IMR-90 (cell line): ENCODE measurements around the gene PRRC2A. TPM values are rescaled to one million over a fixed set of nuclear protein-coding genes. Genes with fewer than 3 reads are reported as not detected.

Experiments used
- ATAC-seq: fragments of 200-7000 bp; cut with Tn5 transposase; 2 replicates; pipeline ENCODE4 v1.9.1; 2020; ENCODE audit warnings: low read depth, mild to moderate bottlenecking, moderate library complexity
- BruUV-seq: library from RNA; stranded (reverse); fragments of 400-500 nt; replicated peaks from 2 replicates; lab custom pipeline; 2021; lab: Mats Ljungman, UMichigan
- CTCF ChIA-PET: fragments of 300-600 bp; formaldehyde crosslinking; extraction: SDS; loops from one replicate; lab custom pipeline; 2021; ENCODE audit warnings: antibody characterized with exemption; lab: Yijun Ruan, JAX
- POLR2A ChIA-PET: fragments of 300-600 bp; sonication (Branson Sonifier 250); formaldehyde crosslinking; loops from one replicate; lab custom pipeline; 2022; ENCODE audit warnings: antibody characterized with exemption; ENCODE audit not compliant: unreplicated experiment; lab: Charles Lee
- DNase-seq: peaks from one replicate; pipeline ENCODE4 v3.0.0; 2013
- H2AFZ ChIP-seq: replicated peaks from 2 replicates; pipeline ENCODE3; 2013; ENCODE audit warnings: low read length, mild to moderate bottlenecking; ENCODE audit not compliant: poor library complexity
- H2AK5ac ChIP-seq: 2 replicates; pipeline ENCODE4 v1.6.1; 2013; ENCODE audit warnings: low read depth, low read length, inconsistent platforms
- H2AK9ac ChIP-seq: replicated peaks from 2 replicates; pipeline ENCODE3; 2013; ENCODE audit warnings: mild to moderate bottlenecking, low read depth, low read length, moderate library complexity; ENCODE audit not compliant: poor library complexity
- H2BK120ac ChIP-seq: 2 replicates; pipeline ENCODE4 v1.6.1; 2013; ENCODE audit warnings: low read depth, low read length, inconsistent platforms
- H2BK15ac ChIP-seq: 3 replicates; pipeline ENCODE4 v1.6.1; 2013; ENCODE audit warnings: low read depth, low read length, inconsistent platforms
- H2BK20ac ChIP-seq: 2 replicates; pipeline ENCODE4 v1.6.1; 2013; ENCODE audit warnings: low read depth, mild to moderate bottlenecking, inconsistent platforms, low read length, moderate library complexity
- H2BK5ac ChIP-seq: 2 replicates; pipeline ENCODE4 v1.6.1; 2013; ENCODE audit warnings: mild to moderate bottlenecking, low read depth, low read length, inconsistent platforms; ENCODE audit not compliant: poor library complexity, severe bottlenecking
- H3K14ac ChIP-seq: replicated peaks from 2 replicates; pipeline ENCODE4 v1.6.1; 2013; ENCODE audit warnings: low read depth, low read length, inconsistent platforms
- H3K18ac ChIP-seq: 2 replicates; pipeline ENCODE4 v1.6.1; 2013; ENCODE audit warnings: low read depth, low read length, control low read depth
- H3K23ac ChIP-seq: 2 replicates; pipeline ENCODE4 v1.6.1; 2013; ENCODE audit warnings: low read depth, low read length, inconsistent platforms
- H3K27ac ChIP-seq: 2 replicates; pipeline ENCODE4 v1.5.1; 2013; ENCODE audit warnings: mild to moderate bottlenecking, control low read depth, low read length; ENCODE audit not compliant: insufficient read depth
- H3K27me3 ChIP-seq: 2 replicates; pipeline ENCODE4 v1.6.1; 2013; ENCODE audit warnings: low read length; ENCODE audit not compliant: control insufficient read depth, insufficient read depth
- H3K36me3 ChIP-seq: 2 replicates; pipeline ENCODE4 v1.6.1; 2013; ENCODE audit warnings: low read length, mixed read lengths; ENCODE audit not compliant: control insufficient read depth, insufficient read depth
- H3K4ac ChIP-seq: 2 replicates; pipeline ENCODE4 v1.6.1; 2013; ENCODE audit warnings: low read depth, low read length, inconsistent platforms
- H3K4me1 ChIP-seq: 2 replicates; pipeline ENCODE4 v1.6.1; 2013; ENCODE audit warnings: low read length, mixed read lengths; ENCODE audit not compliant: control insufficient read depth, insufficient read depth
- H3K4me2 ChIP-seq: 2 replicates; pipeline ENCODE4 v1.6.1; 2013; ENCODE audit warnings: low read depth, mild to moderate bottlenecking, control low read depth, low read length, moderate library complexity
- H3K4me3 ChIP-seq: 2 replicates; pipeline ENCODE4 v1.5.1; 2013; ENCODE audit warnings: low read depth, mild to moderate bottlenecking, control low read depth, low read length, moderate library complexity; ENCODE audit not compliant: insufficient read depth
- H3K56ac ChIP-seq: 2 replicates; pipeline ENCODE4 v1.6.1; 2013; ENCODE audit warnings: low read length, inconsistent platforms; ENCODE audit not compliant: insufficient read depth; ENCODE audit errors: extremely low read depth
- H3K79me1 ChIP-seq, 2 experiments: 2 replicates each; pipeline ENCODE4 v1.6.1; 2013; ENCODE audit warnings: low read length in 2 of 2, inconsistent platforms in 1 of 2, low read depth in 1 of 2
- H3K9ac ChIP-seq: 2 replicates; pipeline ENCODE4 v1.6.1; 2013; ENCODE audit warnings: low read depth, low read length, control low read depth
- H3K9me1 ChIP-seq: 2 replicates; pipeline ENCODE4 v1.6.1; 2013; ENCODE audit warnings: low read length, inconsistent platforms; ENCODE audit not compliant: insufficient read depth
- H3K9me3 ChIP-seq: 2 replicates; pipeline ENCODE4 v1.6.1; 2013; ENCODE audit warnings: low read length; ENCODE audit not compliant: control insufficient read depth, insufficient read depth
- H4K20me1 ChIP-seq: 2 replicates; pipeline ENCODE4 v1.6.1; 2013; ENCODE audit warnings: low read length, inconsistent platforms; ENCODE audit not compliant: insufficient read depth
- H4K5ac ChIP-seq: 2 replicates; pipeline ENCODE4 v1.6.1; 2013; ENCODE audit warnings: mild to moderate bottlenecking, low read depth, low read length, control low read depth
- H4K8ac ChIP-seq, 2 experiments: 2 replicates each; pipeline ENCODE4 v1.6.1; 2013; ENCODE audit warnings: low read depth in 2 of 2, low read length in 2 of 2, control low read depth in 1 of 2, inconsistent platforms in 1 of 2
- H4K91ac ChIP-seq: 2 replicates; pipeline ENCODE4 v1.6.1; 2013; ENCODE audit warnings: low read depth, low read length, inconsistent platforms; ENCODE audit not compliant: insufficient read depth
- CEBPB ChIP-seq: IDR thresholded peaks from 2 replicates; pipeline ENCODE4 v1.6.1; 2012; ENCODE audit warnings: low read depth, low read length, improper control_type of control experiment
- CHD1 ChIP-seq: IDR thresholded peaks from 2 replicates; pipeline ENCODE4 v1.6.1; 2012; ENCODE audit warnings: low read depth, low read length, improper control_type of control experiment
- CTCF ChIP-seq: conservative IDR thresholded peaks from 2 replicates; pipeline ENCODE4 v1.5.1; 2012; ENCODE audit warnings: mild to moderate bottlenecking, low read depth, low read length, improper control_type of control experiment
- ELK1 ChIP-seq: fragments of 150-350 bp; IDR thresholded peaks from 2 replicates; pipeline ENCODE4 v1.6.1; 2016; ENCODE audit warnings: low read depth, mild to moderate bottlenecking, low read length, moderate library complexity, borderline replicate concordance
- MAFK ChIP-seq: IDR thresholded peaks from 2 replicates; pipeline ENCODE4 v1.6.1; 2012; ENCODE audit warnings: low read depth, low read length, improper control_type of control experiment
- MAZ ChIP-seq: IDR thresholded peaks from 2 replicates; pipeline ENCODE4 v1.6.1; 2012; ENCODE audit warnings: low read depth, mild to moderate bottlenecking, low read length, improper control_type of control experiment, moderate library complexity, borderline replicate concordance
- NFE2L2 ChIP-seq: fragments of 150-350 bp; IDR thresholded peaks from 2 replicates; pipeline ENCODE4 v1.6.1; 2016; ENCODE audit warnings: low read depth, mild to moderate bottlenecking, low read length
- RAD21 ChIP-seq: IDR thresholded peaks from 2 replicates; pipeline ENCODE4 v1.6.1; 2012; ENCODE audit warnings: low read length, improper control_type of control experiment
- RCOR1 ChIP-seq: IDR thresholded peaks from 2 replicates; pipeline ENCODE4 v1.6.1; 2012; ENCODE audit warnings: mild to moderate bottlenecking, low read length, improper control_type of control experiment; ENCODE audit not compliant: insufficient replicate concordance
- RFX5 ChIP-seq: IDR thresholded peaks from 2 replicates; pipeline ENCODE4 v1.8.0; 2012; ENCODE audit warnings: low read depth, mild to moderate bottlenecking, low read length, moderate library complexity
- SMC3 ChIP-seq: fragments of 150-350 bp; IDR thresholded peaks from 2 replicates; pipeline ENCODE4 v1.6.1; 2016; ENCODE audit warnings: low read depth, mild to moderate bottlenecking, antibody characterized with exemption, low read length, moderate library complexity
- USF2 ChIP-seq: fragments of 150-350 bp; IDR thresholded peaks from 2 replicates; pipeline ENCODE4 v1.6.1; 2017; ENCODE audit warnings: mild to moderate bottlenecking, antibody characterized with exemption, low read length, low read depth
- WGBS, 2 experiments: methylation state at CpG; one replicate each; pipeline versions ENCODE4 v1.1.5 to v1.1.7; 2013; ENCODE audit warnings: missing lambda C conversion rate in 2 of 2; ENCODE audit not compliant: insufficient read length in 1 of 2; ENCODE audit errors: extremely low coverage in 2 of 2; 5-methylcytosine and 5-hydroxymethylcytosine counted together
- dilution Hi-C: fragments of 300-500 bp; cut with HindIII; formaldehyde crosslinking; loops from one replicate; pipeline ENCODE4 v1.14.3; 2018; ENCODE audit warnings: low sequenced_read_pairs; ENCODE audit not compliant: unreplicated experiment
- in situ Hi-C: fragments of 300-500 bp; cut with MboI; formaldehyde crosslinking; loops from 3 replicates; pipeline ENCODE4 v1.14.3; 2019; ENCODE audit warnings: low sequenced_read_pairs, inconsistent platforms, mixed read lengths
- intact Hi-C: fragments of 100-400 bp; cut with micrococcal nuclease; formaldehyde crosslinking; loops from 2 replicates; pipeline ENCODE4 v1.10.0; 2022
- polyA plus RNA-seq, 3 experiments: library from polyadenylated mRNA; depleted of rRNA; stranded (reverse); fragments of >200 nt; gene quantifications; 2 replicates each; pipeline ENCODE4 v1.2.3, GENCODE V29; 2012; ENCODE audit warnings: low replicate concordance in 1 of 3
- total RNA-seq: library from RNA; depleted of rRNA; stranded (reverse); fragments of >200 nt; gene quantifications from 2 replicates; pipeline ENCODE4 v1.2.3, GENCODE V29; 2012

Gene PRRC2A
- total and polyA plus RNA-seq, 2 of the 4 experiments (the other 2 are of a cell fraction): 7.7 to 88.6 TPM

- DNase-seq (no peak), ATAC-seq (no peak)
- in situ Hi-C loops: no loop called here
- peak within 1 kb of the TSS; percentile 51 for H2AFZ ChIP-seq
- dilution Hi-C loops: no loop called here
- no TSS peak for BruUV-seq
- TF ChIP-seq NFE2L2 (no peak), CEBPB (no peak), CTCF (no peak), RFX5 (no peak), RCOR1 (no peak), ELK1 (no peak), CHD1 (no peak), RAD21 (no peak), USF2 (no peak), SMC3 (no peak), MAZ (no peak), MAFK (no peak)
- H2BK120ac ChIP-seq: no peak within 1 kb of the TSS
- ChIA-PET CTCF (no interaction called here), POLR2A (no interaction called here)
- H3K27ac ChIP-seq: no peak within 1 kb of the TSS
- intact Hi-C loops: no loop called here
- no peaks in the 10 kb centered on the region for H4K20me1 ChIP-seq
- H3K4me3 ChIP-seq: no peak within 1 kb of the TSS
- H3K36me3 ChIP-seq: no peaks in the 10 kb centered on the region
- peaks cover 43% of the 10 kb centered on the region for H3K27me3 ChIP-seq
- no peaks in the 10 kb centered on the region for H3K9me1 ChIP-seq
- H4K91ac ChIP-seq: no peak within 1 kb of the TSS
- WGBS, 2 experiments: 74% methylated on average over 13 of the region's 27 CpGs; no CpG with 5 or more reads in 1 of the 2 experiments
- H3K23ac ChIP-seq: no peak within 1 kb of the TSS
- H3K4me1 ChIP-seq: no peaks in the 10 kb centered on the region
- H3K9ac ChIP-seq: no peak within 1 kb of the TSS
- no peak within 1 kb of the TSS for H3K18ac ChIP-seq
- H2BK15ac ChIP-seq: no peak within 1 kb of the TSS
- H3K79me1 ChIP-seq: no peaks in the 10 kb centered on the region
- no peak within 1 kb of the TSS for H2AK9ac ChIP-seq
- no peak within 1 kb of the TSS for H2AK5ac ChIP-seq
- H3K4ac ChIP-seq: no peak within 1 kb of the TSS
- H3K56ac ChIP-seq: no peak within 1 kb of the TSS
- no peak within 1 kb of the TSS for H2BK5ac ChIP-seq
- no peak within 1 kb of the TSS for H4K5ac ChIP-seq
- no peak within 1 kb of the TSS for H3K4me2 ChIP-seq
- no peak within 1 kb of the TSS for H3K14ac ChIP-seq
- no peak within 1 kb of the TSS for H4K8ac ChIP-seq
- H2BK20ac ChIP-seq: no peak within 1 kb of the TSS
- no peaks in the 10 kb centered on the region for H3K9me3 ChIP-seq
These were observed 48.2 kb upstream of the PRRC2A start, which contains the start of gene LTA for GRCh38 chr6:31572041-31572911. LTA (plus strand) TSS chr6:31572289; CDS start chr6:31572743, 454 bp downstream.
